HG02798 (cell line): Measurements from ENCODE around the gene KCNQ1.

Experiments used
- ATAC-seq: cut with Tn5 transposase; IDR thresholded peaks from one replicate; pipeline ENCODE4 v1.9.1; 2021; ENCODE audit warnings: mild to moderate bottlenecking; ENCODE audit not compliant: unreplicated experiment, poor library complexity

Gene KCNQ1

GRCh38 chr11:2459016-2459725, 14.4 kb downstream of the KCNQ1 start:
- no peak for ATAC-seq

- ATAC-seq = no peak
Measured at GRCh38 chr11:2459796-2460531, 15.2 kb downstream of the KCNQ1 start.

- no peak for ATAC-seq
Measured at GRCh38 chr11:2460540-2461252, 15.9 kb downstream of the KCNQ1 start.

GRCh38 chr11:2461253-2461955, 16.6 kb downstream of the KCNQ1 start:
- no peak for ATAC-seq

GRCh38 chr11:2461956-2462542, 17.2 kb downstream of the KCNQ1 start:
- ATAC-seq = no peak

- ATAC-seq = no peak
Measured at GRCh38 chr11:2462543-2462985, 17.8 kb downstream of the KCNQ1 start.

- ATAC-seq = no peak
Measured at GRCh38 chr11:2462986-2463765, 18.4 kb downstream of the KCNQ1 start.

- no peak for ATAC-seq
Measured at GRCh38 chr11:2463766-2464277, 19.0 kb downstream of the KCNQ1 start.

- ATAC-seq = no peak
Measured at GRCh38 chr11:2464451-2465165, 19.8 kb downstream of the KCNQ1 start.

- no peak for ATAC-seq
Measured at GRCh38 chr11:2465202-2466068, 20.6 kb downstream of the KCNQ1 start.

GRCh38 chr11:2466069-2466801, 21.4 kb downstream of the KCNQ1 start:
- ATAC-seq = no peak

GRCh38 chr11:2466869-2467694, 22.3 kb downstream of the KCNQ1 start:
- ATAC-seq = no peak

GRCh38 chr11:2467695-2468055, 22.9 kb downstream of the KCNQ1 start:
- no peak for ATAC-seq

- ATAC-seq = no peak
Measured at GRCh38 chr11:2468363-2469235, 23.8 kb downstream of the KCNQ1 start.

GRCh38 chr11:2470495-2470894, 25.7 kb downstream of the KCNQ1 start:
- ATAC-seq = no peak
